ENCODE data around the gene TRAF2. TPM values are rescaled to one million over a fixed set of nuclear protein-coding genes. Genes with fewer than 3 reads are reported as not detected.

The TRAF2 gene
- total and polyA plus RNA-seq, 2 donors (not counting 1 experiment from before 2014, with no cell fraction given): 25.5 to 54.5 TPM

DNA sequence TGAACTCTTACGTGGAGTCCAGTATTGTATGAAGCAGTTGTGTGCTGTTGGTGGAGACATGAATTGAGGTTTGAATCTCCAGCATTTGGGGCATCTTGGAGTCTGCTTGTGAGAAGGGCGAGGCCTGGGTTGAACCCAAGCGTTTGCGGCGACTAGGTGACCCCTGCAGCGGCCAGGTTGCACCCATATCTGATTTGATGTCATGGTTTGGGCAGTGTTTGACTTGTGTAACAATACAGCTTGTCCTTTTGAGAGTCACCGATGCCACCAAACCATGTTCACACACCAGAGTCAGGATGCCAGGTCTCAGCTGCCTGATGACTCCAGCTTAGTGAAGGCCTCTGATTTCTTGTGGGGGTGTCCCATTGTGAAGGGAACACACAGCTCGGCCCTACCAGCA is 2.1 kb downstream of the TRAF2 start:
- H3K9ac ChIP-seq (ENCODE audit: low read length): no peak overlapping the region
- no peak for DNase-seq
- peaks cover 82% of the 10 kb centered on the region for H3K79me2 ChIP-seq (ENCODE audit: control insufficient read depth, insufficient read depth, low read length)
- H3K4me1 ChIP-seq (ENCODE audit: control insufficient read depth in 2 of 2, insufficient read depth in 2 of 2, low read length in 2 of 2): peaks cover 9 to 22% of the 10 kb centered on the region in 2 donors
- Mint-ChIP-seq H3K9me3 (ENCODE audit: insufficient read depth) (no peaks in the 10 kb centered on the region), H3K27ac (no peak overlapping the region), H3K27me3 (no peaks in the 10 kb centered on the region), H3K4me3 (peak overlapping the region; percentile 13), H3K4me1 (peaks cover 27% of the 10 kb centered on the region)
- peaks cover 0 to 12% of the 10 kb centered on the region in 2 experiments for H3K36me3 ChIP-seq (replicated peaks in 1 of 2; ENCODE audit: control extremely low read depth in 1 of 2, control insufficient read depth in 1 of 2, extremely low read depth in 1 of 2, insufficient read depth in 2 of 2, low read length in 1 of 2)
- intact Hi-C loops (cut with micrococcal nuclease): loop anchor here (10.0 kb wide), 1 partner anchor 316 kb away; the partner anchor contains the start of genes NDOR1, TMEM203 and TPRN
- H3K27ac ChIP-seq (ENCODE audit: low read length in 2 of 2): no peak overlapping the region
- ATAC-seq (ENCODE audit: low read depth): no peak
- ChIA-PET POLR2A (interaction anchor here (0.7 kb wide), 1 partner anchor 112 kb away, joined by 4 read pairs; no protein-coding TSS in a partner anchor), CTCF (interaction anchor here (0.9 kb wide), 1 partner anchor 137 kb away, joined by 3 read pairs; no protein-coding TSS in a partner anchor)
- TF ChIP-seq EZH2 (IDR thresholded peaks at IDR 0.05; ENCODE audit: borderline replicate concordance, insufficient read depth, low read depth, low read length, poor library complexity, severe bottlenecking): no peak
- TF ChIP-seq, protein P1, sequence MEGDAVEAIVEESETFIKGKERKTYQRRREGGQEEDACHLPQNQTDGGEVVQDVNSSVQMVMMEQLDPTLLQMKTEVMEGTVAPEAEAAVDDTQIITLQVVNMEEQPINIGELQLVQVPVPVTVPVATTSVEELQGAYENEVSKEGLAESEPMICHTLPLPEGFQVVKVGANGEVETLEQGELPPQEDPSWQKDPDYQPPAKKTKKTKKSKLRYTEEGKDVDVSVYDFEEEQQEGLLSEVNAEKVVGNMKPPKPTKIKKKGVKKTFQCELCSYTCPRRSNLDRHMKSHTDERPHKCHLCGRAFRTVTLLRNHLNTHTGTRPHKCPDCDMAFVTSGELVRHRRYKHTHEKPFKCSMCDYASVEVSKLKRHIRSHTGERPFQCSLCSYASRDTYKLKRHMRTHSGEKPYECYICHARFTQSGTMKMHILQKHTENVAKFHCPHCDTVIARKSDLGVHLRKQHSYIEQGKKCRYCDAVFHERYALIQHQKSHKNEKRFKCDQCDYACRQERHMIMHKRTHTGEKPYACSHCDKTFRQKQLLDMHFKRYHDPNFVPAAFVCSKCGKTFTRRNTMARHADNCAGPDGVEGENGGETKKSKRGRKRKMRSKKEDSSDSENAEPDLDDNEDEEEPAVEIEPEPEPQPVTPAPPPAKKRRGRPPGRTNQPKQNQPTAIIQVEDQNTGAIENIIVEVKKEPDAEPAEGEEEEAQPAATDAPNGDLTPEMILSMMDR (IDR thresholded peaks at IDR 0.05): no peak
- no peak overlapping the region for H3K4me3 ChIP-seq (ENCODE audit: control extremely low read depth in 1 of 5, extremely low read depth in 1 of 5, insufficient read depth in 1 of 5, low read depth in 2 of 5, low read length in 4 of 5)
- no peaks in the 10 kb centered on the region for H3K9me3 ChIP-seq (ENCODE audit: control extremely low read depth in 1 of 3, control insufficient read depth in 2 of 3, insufficient read depth in 1 of 3, low read length in 2 of 3)
- no peak overlapping the region for H2AFZ ChIP-seq (ENCODE audit: insufficient read depth, low read depth, low read length, poor library complexity, severe bottlenecking)
- peaks cover 54% of the 10 kb centered on the region for H4K20me1 ChIP-seq (ENCODE audit: control insufficient read depth, insufficient read depth, low read length, poor library complexity, severe bottlenecking)
- H3K27me3 ChIP-seq (replicated peaks in 1 of 4; ENCODE audit: control extremely low read depth in 1 of 4, control insufficient read depth in 3 of 4, insufficient read depth in 4 of 4, low read length in 3 of 4): no peaks in the 10 kb centered on the region
- no peak overlapping the region for H3K4me2 ChIP-seq (replicated peaks; ENCODE audit: low read depth, low read length, poor library complexity, severe bottlenecking)
- WGBS (ENCODE audit: insufficient coverage): 92% methylated on average over 8 of the region's 8 CpGs

DNA sequence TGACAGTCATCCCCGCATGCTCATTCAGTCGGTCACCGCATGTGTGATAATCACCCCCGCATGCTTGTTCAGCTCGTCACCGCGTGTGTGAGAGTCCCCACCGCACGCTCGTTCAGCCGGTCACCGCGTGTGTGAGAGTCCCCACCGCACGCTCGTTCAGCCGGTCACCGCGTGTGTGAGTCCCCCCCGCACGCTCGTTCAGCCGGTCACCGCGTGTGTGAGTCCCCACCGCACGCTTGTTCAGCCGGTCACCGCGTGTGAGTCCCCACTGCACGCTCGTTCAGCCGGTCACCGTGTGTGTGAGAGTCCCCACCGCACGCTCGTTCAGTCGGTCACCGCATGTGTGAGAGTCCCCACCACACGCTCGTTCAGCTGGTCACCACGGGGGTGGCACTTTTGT is 3.5 kb downstream of the TRAF2 start:
- peaks cover 0 to 13% of the 10 kb centered on the region in 2 experiments for H3K36me3 ChIP-seq (replicated peaks in 1 of 2; ENCODE audit: control extremely low read depth in 1 of 2, control insufficient read depth in 1 of 2, extremely low read depth in 1 of 2, insufficient read depth in 2 of 2, low read length in 1 of 2)
- no peak for TF ChIP-seq EZH2 (IDR thresholded peaks at IDR 0.05; ENCODE audit: borderline replicate concordance, insufficient read depth, low read depth, low read length, poor library complexity, severe bottlenecking)
- TF ChIP-seq, protein P1 (IDR thresholded peaks at IDR 0.05): no peak
- no peak overlapping the region for H3K9ac ChIP-seq (ENCODE audit: low read length)
- no peak overlapping the region for H3K4me3 ChIP-seq (ENCODE audit: control extremely low read depth in 1 of 5, extremely low read depth in 1 of 5, insufficient read depth in 1 of 5, low read depth in 2 of 5, low read length in 4 of 5)
- no peak overlapping the region for H2AFZ ChIP-seq (ENCODE audit: insufficient read depth, low read depth, low read length, poor library complexity, severe bottlenecking)
- CTCF ChIA-PET: interaction anchor here (1.2 kb wide), 1 partner anchor 142 kb away, joined by 4 read pairs; the partner anchor contains the start of gene FUT7
- H3K27ac ChIP-seq (ENCODE audit: low read length in 2 of 2): no peak overlapping the region
- H3K79me2 ChIP-seq (ENCODE audit: control insufficient read depth, insufficient read depth, low read length): peaks cover 95% of the 10 kb centered on the region
- WGBS (ENCODE audit: insufficient coverage): 98% methylated on average over 42 of the region's 42 CpGs
- no peaks in the 10 kb centered on the region for H3K9me3 Mint-ChIP-seq (ENCODE audit: insufficient read depth)
- DNase-seq (no peak), ATAC-seq (ENCODE audit: low read depth) (no peak)
- peaks cover 35% of the 10 kb centered on the region for H3K4me1 Mint-ChIP-seq
- no peak overlapping the region for H3K4me3 Mint-ChIP-seq
- H3K4me2 ChIP-seq (replicated peaks; ENCODE audit: low read depth, low read length, poor library complexity, severe bottlenecking): no peak overlapping the region
- no peaks in the 10 kb centered on the region for H3K27me3 Mint-ChIP-seq
- H3K27ac Mint-ChIP-seq: no peak overlapping the region
- intact Hi-C loops (cut with micrococcal nuclease): loop anchor here (10.0 kb wide), 1 partner anchor 315 kb away; the partner anchor contains the start of genes NDOR1, TMEM203 and TPRN
- no peaks in the 10 kb centered on the region for H3K9me3 ChIP-seq (ENCODE audit: control extremely low read depth in 1 of 3, control insufficient read depth in 2 of 3, insufficient read depth in 1 of 3, low read length in 2 of 3)
- POLR2A ChIA-PET: interaction anchor here (0.5 to 1.0 kb wide), 2 partner anchors 13 to 47 kb away, joined by 3 to 7 read pairs; partner anchors contain the start of gene AJM1
- H3K27me3 ChIP-seq (replicated peaks in 1 of 4; ENCODE audit: control extremely low read depth in 1 of 4, control insufficient read depth in 3 of 4, insufficient read depth in 4 of 4, low read length in 3 of 4): no peaks in the 10 kb centered on the region
- H4K20me1 ChIP-seq (ENCODE audit: control insufficient read depth, insufficient read depth, low read length, poor library complexity, severe bottlenecking): peaks cover 68% of the 10 kb centered on the region
- H3K4me1 ChIP-seq (ENCODE audit: control insufficient read depth in 2 of 2, insufficient read depth in 2 of 2, low read length in 2 of 2): peaks cover 9 to 22% of the 10 kb centered on the region in 2 donors
